Measurements from ENCODE around the gene OR6N2.

- no peak for TF ChIP-seq CTCF (IDR thresholded peaks at IDR 0.05; ENCODE audit: low read length)
- TF ChIP-seq EZH2 (optimal IDR thresholded peaks at IDR 0.05; ENCODE audit: low read depth, low read length) = no peak
- no peak for TF ChIP-seq EZH2phosphoT487 (IDR thresholded peaks at IDR 0.05; ENCODE audit: low read length)
Observed at GRCh38 chr1:158803678-158804077, 22.7 kb upstream of the OR6N2 start.
